Cerebellar nuclear complex (tissue), 1 donor: Measurements from ENCODE around the gene DNAH17.

Experiments
- DNase-seq, 2 experiments: peaks; one replicate each; lab custom pipeline; 2025; lab: John Stamatoyannopoulos, UW

DNAH17 gene

GRCh38 chr17:78414178-78415162 is 162.7 kb downstream of the DNAH17 start:
- no peak for DNase-seq

- no peak for DNase-seq
These were observed 164.8 kb downstream of the DNAH17 start for GRCh38 chr17:78412403-78412802.

- DNase-seq, result no peak
These were observed 165.8 kb downstream of the DNAH17 start for GRCh38 chr17:78411241-78411857.

GRCh38 chr17:78409191-78409928 is 167.8 kb downstream of the DNAH17 start:
- no peak for DNase-seq

GRCh38 chr17:78408476-78409050 is 168.6 kb downstream of the DNAH17 start:
- no peak for DNase-seq

GRCh38 chr17:78407387-78408000 is 169.7 kb downstream of the DNAH17 start:
- DNase-seq, result no peak

- no peak for DNase-seq
These were observed 170.3 kb downstream of the DNAH17 start for GRCh38 chr17:78406920-78407319.

- no peak for DNase-seq
These were observed 170.8 kb downstream of the DNAH17 start for GRCh38 chr17:78406396-78406795.

GRCh38 chr17:78403822-78404221 is 173.4 kb downstream of the DNAH17 start:
- no peak for DNase-seq

GRCh38 chr17:78401891-78402290 is 175.3 kb downstream of the DNAH17 start:
- DNase-seq, result no peak

GRCh38 chr17:78401246-78401645 is 175.9 kb downstream of the DNAH17 start:
- DNase-seq, result no peak

- DNase-seq, result no peak
These were observed 176.5 kb downstream of the DNAH17 start for GRCh38 chr17:78400581-78401240.

- no peak for DNase-seq
These were observed 177.5 kb downstream of the DNAH17 start for GRCh38 chr17:78399693-78400144.

GRCh38 chr17:78399028-78399692 is 178.0 kb downstream of the DNAH17 start:
- no peak for DNase-seq

GRCh38 chr17:78398390-78398789 is 178.8 kb downstream of the DNAH17 start:
- no peak for DNase-seq

- DNase-seq, result no peak
These were observed 179.5 kb downstream of the DNAH17 start for GRCh38 chr17:78397681-78398101.

- no peak for DNase-seq
These were observed 180.5 kb downstream of the DNAH17 start for GRCh38 chr17:78396441-78397337.

- no peak for DNase-seq
These were observed 182.0 kb downstream of the DNAH17 start for GRCh38 chr17:78395155-78395554.

- DNase-seq, result no peak
These were observed 183.0 kb downstream of the DNAH17 start for GRCh38 chr17:78394209-78394608.
